ENCODE measurements around the gene OCA2.

- TF ChIP-seq POLR2A (IDR thresholded peaks at IDR 0.05) (no peak), CTCF (IDR thresholded peaks at IDR 0.05) (no peak)
These were observed 49.5 kb downstream of the OCA2 start for GRCh38 chr15:28049581-28049980.
